ENCODE results near the gene MBNL3.

- TF ChIP-seq SUZ12 (IDR thresholded peaks at IDR 0.05; ENCODE audit: extremely low read depth, insufficient read depth, insufficient read length) (no peak), ZNF274 (IDR thresholded peaks at IDR 0.05; ENCODE audit: low read depth, low read length) (no peak)
Measured at GRCh38 chrX:132463411-132463810, 25.4 kb downstream of the MBNL3 start.
